Measurements from ENCODE around the gene GZMM. TPM values are rescaled to one million over a fixed set of nuclear protein-coding genes. Genes with fewer than 3 reads are reported as not detected.

Gene GZMM
- total RNA-seq, 1 experiment from 2014 or later, result 0.59 TPM

GRCh38 chr19:591099-591958, 47.5 kb downstream of the GZMM start:
- Histone ChIP-seq H3K79me2 (ENCODE audit: insufficient read depth, low read length) (no peaks in the 10 kb centered on the region), H3K4me3 (replicated peaks in 1 of 2; ENCODE audit: low read depth in 1 of 2, low read length in 2 of 2) (no peak overlapping the region), H4K20me1 (ENCODE audit: insufficient read depth) (no peaks in the 10 kb centered on the region), H3K9me2 (ENCODE audit: insufficient read depth) (no peaks in the 10 kb centered on the region), H3K4me1 (ENCODE audit: control insufficient read depth in 1 of 2, insufficient read depth in 2 of 2, low read length in 2 of 2) (peaks cover 15 to 22% of the 10 kb centered on the region in 2 experiments), H2AFZ (ENCODE audit: low read depth, low read length, poor library complexity, severe bottlenecking) (no peak overlapping the region), H3K9ac (ENCODE audit: low read length) (no peak overlapping the region), H3K27me3 (ENCODE audit: insufficient read depth, low read length) (no peaks in the 10 kb centered on the region), H3K36me3 (ENCODE audit: control insufficient read depth in 1 of 2, insufficient read depth in 2 of 2, low read length in 2 of 2) (no peaks in the 10 kb centered on the region), H3K27ac (ENCODE audit: low read depth, low read length) (no peak overlapping the region), H3K4me2 (ENCODE audit: low read length) (no peak overlapping the region), H3K9me3 (ENCODE audit: control insufficient read depth in 1 of 2, insufficient read depth in 1 of 2, low read depth in 1 of 2, low read length in 2 of 2) (no peaks in the 10 kb centered on the region)
- CTCF ChIA-PET, result no interaction called here
- RAD21 ChIA-PET (ENCODE audit: low non-redundant PET in 1 of 2, low total read pairs in 2 of 2, uncharacterized antibody in 2 of 2, unreplicated experiment in 2 of 2), result no interaction called here
- POLR2A ChIA-PET, result no interaction called here
- no peak for ATAC-seq
- TF ChIP-seq REST (IDR thresholded peaks at IDR 0.05; ENCODE audit: low read depth) (peak; percentile 94), ATF3 (IDR thresholded peaks at IDR 0.05) (no peak)
- DNase-seq (ENCODE audit: low read depth, low spot score), result no peak
- intact Hi-C loops (cut with micrococcal nuclease), result no loop called here
- no TSS peak for BruUV-seq (replicated peaks)

- ATAC-seq, result no peak
- H3K9me3 ChIP-seq (ENCODE audit: control insufficient read depth in 1 of 2, insufficient read depth in 1 of 2, low read depth in 1 of 2, low read length in 2 of 2), result no peaks in the 10 kb centered on the region
- no peaks in the 10 kb centered on the region for H4K20me1 ChIP-seq (ENCODE audit: insufficient read depth)
- ChIA-PET POLR2A (no interaction called here), CTCF (no interaction called here), RAD21 (ENCODE audit: low non-redundant PET in 1 of 2, low total read pairs in 2 of 2, uncharacterized antibody in 2 of 2, unreplicated experiment in 2 of 2) (no interaction called here)
- H2AFZ ChIP-seq (ENCODE audit: low read depth, low read length, poor library complexity, severe bottlenecking), result no peak overlapping the region
- H3K9me2 ChIP-seq (ENCODE audit: insufficient read depth), result no peaks in the 10 kb centered on the region
- TF ChIP-seq CTCF (IDR thresholded peaks at IDR 0.05 in 2 of 3, conservative IDR thresholded peaks at IDR 0.05 in 1 of 3; ENCODE audit: borderline replicate concordance in 1 of 3, insufficient read depth in 1 of 3, low read depth in 2 of 3, low read length in 2 of 3) (no peak), FOSL1 (IDR thresholded peaks at IDR 0.05; ENCODE audit: low read depth) (no peak), TCF7L2 (IDR thresholded peaks at IDR 0.05; ENCODE audit: borderline replicate concordance, extremely low read depth, insufficient read depth, insufficient read length) (no peak), ZNF274 (IDR thresholded peaks at IDR 0.05; ENCODE audit: low read depth, low read length) (no peak), ATF3 (IDR thresholded peaks at IDR 0.05) (no peak), ELF1 (IDR thresholded peaks at IDR 0.05; ENCODE audit: borderline replicate concordance, low read depth) (no peak)
- peaks cover 15 to 17% of the 10 kb centered on the region in 2 experiments for H3K4me1 ChIP-seq (ENCODE audit: control insufficient read depth in 1 of 2, insufficient read depth in 2 of 2, low read length in 2 of 2)
- BruUV-seq (replicated peaks), result no TSS peak
- intact Hi-C loops (cut with micrococcal nuclease), result no loop called here
- H3K79me2 ChIP-seq (ENCODE audit: insufficient read depth, low read length), result no peaks in the 10 kb centered on the region
- H3K36me3 ChIP-seq (ENCODE audit: control insufficient read depth in 1 of 2, insufficient read depth in 2 of 2, low read length in 2 of 2), result no peaks in the 10 kb centered on the region
- no peak overlapping the region for H3K4me2 ChIP-seq (ENCODE audit: low read length)
- no peaks in the 10 kb centered on the region for H3K27me3 ChIP-seq (ENCODE audit: insufficient read depth, low read length)
- H3K9ac ChIP-seq (ENCODE audit: low read length), result no peak overlapping the region
- no peak for DNase-seq (ENCODE audit: low read depth, low spot score)
- no peak overlapping the region for H3K4me3 ChIP-seq (replicated peaks in 1 of 2; ENCODE audit: low read depth in 1 of 2, low read length in 2 of 2)
- no peak overlapping the region for H3K27ac ChIP-seq (ENCODE audit: low read depth, low read length)
These were observed 48.2 kb downstream of the GZMM start for GRCh38 chr19:592101-592500.

Data from HCT116 (cell line).